ENCODE data around the gene PI16. TPM values are rescaled to one million over a fixed set of nuclear protein-coding genes. Genes with fewer than 3 reads are reported as not detected.
A peak's percentile ranks its signal among the peaks of the same experiment; 100 is the strongest.

Gene PI16
- polyA plus RNA-seq, 3 donors = 0.22 TPM; not detected in 2

DNA sequence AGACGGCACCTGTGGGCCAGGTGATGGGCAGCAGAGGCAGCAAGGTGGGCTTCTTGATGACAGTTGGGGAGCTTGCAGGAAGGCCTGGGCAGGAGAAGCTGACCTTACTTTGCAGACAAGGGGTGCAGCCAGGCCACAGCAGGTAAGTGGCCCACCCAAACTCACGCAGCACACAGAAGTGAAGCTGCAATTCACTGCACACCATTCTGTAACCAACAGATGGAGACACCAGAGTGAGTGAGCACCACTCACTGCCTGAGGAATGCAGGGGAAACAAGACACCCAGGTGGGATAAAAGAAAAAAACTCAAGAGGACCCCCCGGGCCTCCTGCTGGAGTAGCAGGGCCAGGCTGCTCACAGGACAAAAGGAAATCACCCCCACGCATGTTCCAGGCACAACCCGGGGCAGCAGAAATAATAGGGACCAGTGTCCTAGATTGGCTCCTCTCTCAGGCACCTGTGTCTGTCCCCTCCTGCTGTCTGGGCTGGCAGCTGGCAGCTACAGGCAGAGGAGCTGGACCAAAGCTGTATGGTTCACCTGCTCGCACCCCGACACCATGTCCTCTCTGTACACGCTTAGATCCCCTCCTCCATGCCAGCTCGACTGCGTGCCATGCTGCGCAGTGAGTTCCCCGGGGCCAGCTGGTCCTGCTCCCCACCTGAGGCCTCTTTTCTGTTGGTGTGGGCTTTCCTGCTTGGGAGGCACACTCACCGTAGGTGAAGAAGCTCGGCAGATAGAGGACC lies 26.5 kb downstream of the PI16 start:
- TF ChIP-seq, protein P1, sequence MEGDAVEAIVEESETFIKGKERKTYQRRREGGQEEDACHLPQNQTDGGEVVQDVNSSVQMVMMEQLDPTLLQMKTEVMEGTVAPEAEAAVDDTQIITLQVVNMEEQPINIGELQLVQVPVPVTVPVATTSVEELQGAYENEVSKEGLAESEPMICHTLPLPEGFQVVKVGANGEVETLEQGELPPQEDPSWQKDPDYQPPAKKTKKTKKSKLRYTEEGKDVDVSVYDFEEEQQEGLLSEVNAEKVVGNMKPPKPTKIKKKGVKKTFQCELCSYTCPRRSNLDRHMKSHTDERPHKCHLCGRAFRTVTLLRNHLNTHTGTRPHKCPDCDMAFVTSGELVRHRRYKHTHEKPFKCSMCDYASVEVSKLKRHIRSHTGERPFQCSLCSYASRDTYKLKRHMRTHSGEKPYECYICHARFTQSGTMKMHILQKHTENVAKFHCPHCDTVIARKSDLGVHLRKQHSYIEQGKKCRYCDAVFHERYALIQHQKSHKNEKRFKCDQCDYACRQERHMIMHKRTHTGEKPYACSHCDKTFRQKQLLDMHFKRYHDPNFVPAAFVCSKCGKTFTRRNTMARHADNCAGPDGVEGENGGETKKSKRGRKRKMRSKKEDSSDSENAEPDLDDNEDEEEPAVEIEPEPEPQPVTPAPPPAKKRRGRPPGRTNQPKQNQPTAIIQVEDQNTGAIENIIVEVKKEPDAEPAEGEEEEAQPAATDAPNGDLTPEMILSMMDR (IDR thresholded peaks at IDR 0.05) = no peak
- Histone ChIP-seq H3K36me3 (replicated peaks in 1 of 2; ENCODE audit: control insufficient read depth in 1 of 2, insufficient read depth in 2 of 2, low read length in 2 of 2) (peaks cover 55 to 59% of the 10 kb centered on the region in 2 donors), H3K4me3 (replicated peaks in 1 of 3; ENCODE audit: low read depth in 2 of 3, low read length in 3 of 3) (no peak overlapping the region), H3K27me3 (ENCODE audit: control insufficient read depth in 2 of 2, insufficient read depth in 2 of 2, low read length in 2 of 2) (no peaks in the 10 kb centered on the region), H3K4me2 (replicated peaks; ENCODE audit: extremely low read depth, low read length, poor library complexity, severe bottlenecking) (no peak overlapping the region), H3K4me1 (ENCODE audit: control insufficient read depth in 1 of 2, insufficient read depth in 2 of 2, low read length in 2 of 2) (peaks cover 29% of the 10 kb centered on the region in 2 donors), H2AFZ (ENCODE audit: insufficient read depth, low read depth, low read length, poor library complexity, severe bottlenecking) (no peak overlapping the region), H3K9me3 (replicated peaks in 1 of 2; ENCODE audit: control insufficient read depth in 1 of 2, insufficient read depth in 1 of 2, low read length in 2 of 2) (no peaks in the 10 kb centered on the region), H3K27ac (ENCODE audit: low read depth in 1 of 2, low read length in 2 of 2) (peak overlapping the region in 1 of 2 donors; percentile 22), H3K9ac (ENCODE audit: insufficient read depth, low read length, poor library complexity, severe bottlenecking) (no peak overlapping the region), H3K79me2 (ENCODE audit: insufficient read depth, low read length) (peaks cover 88% of the 10 kb centered on the region), H4K20me1 (ENCODE audit: insufficient read depth, low read length) (peaks cover 90% of the 10 kb centered on the region)
- H3K4me1 Mint-ChIP-seq = peaks cover 6% of the 10 kb centered on the region
- WGBS (ENCODE audit: insufficient coverage) = 93% methylated on average over 6 of the region's 14 CpGs
- peaks cover 0 to 1% (median 0%) of the 10 kb centered on the region in 3 donors for H3K27me3 Mint-ChIP-seq (ENCODE audit: low read depth in 3 of 3)
- H3K4me3 Mint-ChIP-seq = no peak overlapping the region
- peaks cover 53 to 58% of the 10 kb centered on the region in 2 donors for H3K36me3 Mint-ChIP-seq
- H3K9me3 Mint-ChIP-seq = no peaks in the 10 kb centered on the region
- H3K27ac Mint-ChIP-seq = peak overlapping the region in 4 of 7 donors; percentile 33 to 59 (median 38)
- DNase-seq = no peak
- intact Hi-C loops (cut with micrococcal nuclease) = loop anchor here in 1 of 2 donors (5.0 kb wide), 1 partner anchor 36 kb away; no protein-coding TSS in a partner anchor

DNA sequence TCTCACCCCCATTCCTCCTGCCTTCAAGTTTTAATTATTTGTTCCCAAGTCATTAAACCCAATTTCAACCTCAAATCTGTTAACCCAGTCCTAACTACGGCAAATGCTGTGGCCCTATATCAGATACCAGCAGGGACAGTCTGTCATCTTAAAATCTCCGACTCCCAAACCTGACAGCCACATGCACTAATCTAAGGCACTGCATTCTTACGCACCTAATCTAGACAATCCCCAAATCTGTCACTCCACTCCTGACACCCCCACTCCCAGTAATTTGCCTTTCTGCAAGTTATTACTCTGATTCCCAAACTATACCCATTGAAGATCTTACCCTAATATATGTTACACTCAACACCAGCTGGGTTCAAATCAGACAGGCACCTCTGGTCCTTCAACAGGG lies 29.0 kb downstream of the PI16 start:
- Histone ChIP-seq H3K9me3 (replicated peaks in 1 of 2; ENCODE audit: control insufficient read depth in 1 of 2, insufficient read depth in 1 of 2, low read length in 2 of 2) (no peaks in the 10 kb centered on the region), H3K27ac (ENCODE audit: low read depth in 1 of 2, low read length in 2 of 2) (peak overlapping the region in 1 of 2 donors; percentile 95), H3K27me3 (ENCODE audit: control insufficient read depth in 2 of 2, insufficient read depth in 2 of 2, low read length in 2 of 2) (no peaks in the 10 kb centered on the region), H3K4me1 (ENCODE audit: control insufficient read depth in 1 of 2, insufficient read depth in 2 of 2, low read length in 2 of 2) (peaks cover 40 to 44% of the 10 kb centered on the region in 2 donors), H2AFZ (ENCODE audit: insufficient read depth, low read depth, low read length, poor library complexity, severe bottlenecking) (no peak overlapping the region), H3K4me2 (replicated peaks; ENCODE audit: extremely low read depth, low read length, poor library complexity, severe bottlenecking) (peak overlapping the region; percentile 78), H3K79me2 (ENCODE audit: insufficient read depth, low read length) (peaks cover 81% of the 10 kb centered on the region), H3K9ac (ENCODE audit: insufficient read depth, low read length, poor library complexity, severe bottlenecking) (no peak overlapping the region), H3K4me3 (replicated peaks in 1 of 3; ENCODE audit: low read depth in 2 of 3, low read length in 3 of 3) (peak overlapping the region in 1 of 3 experiments; percentile 98), H4K20me1 (ENCODE audit: insufficient read depth, low read length) (peaks cover 65% of the 10 kb centered on the region), H3K36me3 (replicated peaks in 1 of 2; ENCODE audit: control insufficient read depth in 1 of 2, insufficient read depth in 2 of 2, low read length in 2 of 2) (peaks cover 30 to 34% of the 10 kb centered on the region in 2 donors)
- H3K27me3 Mint-ChIP-seq (ENCODE audit: low read depth in 3 of 3) = peaks cover 0 to 1% (median 0%) of the 10 kb centered on the region in 3 donors
- no peaks in the 10 kb centered on the region for H3K9me3 Mint-ChIP-seq
- no peak for DNase-seq
- 90% methylated on average over 3 of the region's 3 CpGs for WGBS (ENCODE audit: insufficient coverage)
- H3K27ac Mint-ChIP-seq = no peak overlapping the region
- TF ChIP-seq, protein P1 (IDR thresholded peaks at IDR 0.05) = no peak
- H3K36me3 Mint-ChIP-seq = peaks cover 29 to 33% of the 10 kb centered on the region in 2 donors
- no peak overlapping the region for H3K4me3 Mint-ChIP-seq
- H3K4me1 Mint-ChIP-seq = peaks cover 20% of the 10 kb centered on the region
- intact Hi-C loops (cut with micrococcal nuclease) = loop anchor here in 1 of 2 donors (5.0 kb wide), 1 partner anchor 34 kb away; no protein-coding TSS in a partner anchor

Measured in CD14-positive monocyte (primary cell).